ENCODE results near the gene ITGB3BP. TPM values are rescaled to one million over a fixed set of nuclear protein-coding genes. Genes with fewer than 3 reads are reported as not detected.

ITGB3BP gene
- total and polyA plus RNA-seq, 2 of the 13 experiments (the other 11 are each of a cell fraction or from before 2014, with no cell fraction given) = 19.0 to 46.5 TPM

DNA sequence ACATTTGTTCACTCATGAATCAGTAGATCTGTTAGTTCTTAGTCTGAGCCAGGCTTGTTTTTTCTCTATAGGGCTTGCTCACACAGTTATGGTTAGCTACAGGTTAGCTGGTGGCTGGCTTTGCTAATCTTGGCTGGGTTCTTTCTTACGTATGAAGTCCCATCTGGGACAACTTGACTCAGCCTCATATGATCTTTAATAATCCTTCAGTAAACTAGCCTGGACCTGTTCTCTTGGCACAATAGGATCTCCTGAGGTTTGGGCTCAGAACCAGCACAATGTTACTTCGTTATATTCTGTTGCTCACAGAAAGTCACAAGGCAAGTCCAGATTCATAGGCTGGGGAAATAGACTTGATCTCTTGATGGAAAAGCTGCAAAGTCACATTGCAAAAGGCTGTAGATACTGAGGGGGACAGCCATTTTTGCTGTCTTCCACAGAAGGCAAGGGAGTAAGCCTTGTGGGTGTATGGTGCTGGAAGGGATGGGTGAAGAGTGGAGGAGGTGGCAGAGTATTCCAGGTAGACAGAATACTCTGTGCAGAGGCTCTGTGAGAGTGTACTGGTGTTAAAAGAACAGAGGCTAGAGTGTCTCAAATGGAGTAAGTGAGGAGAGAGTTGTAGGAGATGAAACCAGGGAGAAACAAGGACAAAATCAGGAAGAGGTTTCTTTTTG is 24.7 kb upstream of the ITGB3BP start (continued):
- TF ChIP-seq SMAD3 (CRISPR knock-in tag; IDR thresholded peaks at IDR 0.05) (no peak), EEA1 (CRISPR knock-in tag; IDR thresholded peaks at IDR 0.05; ENCODE audit: borderline replicate concordance) (no peak)
- TF ChIP-seq, protein P1, sequence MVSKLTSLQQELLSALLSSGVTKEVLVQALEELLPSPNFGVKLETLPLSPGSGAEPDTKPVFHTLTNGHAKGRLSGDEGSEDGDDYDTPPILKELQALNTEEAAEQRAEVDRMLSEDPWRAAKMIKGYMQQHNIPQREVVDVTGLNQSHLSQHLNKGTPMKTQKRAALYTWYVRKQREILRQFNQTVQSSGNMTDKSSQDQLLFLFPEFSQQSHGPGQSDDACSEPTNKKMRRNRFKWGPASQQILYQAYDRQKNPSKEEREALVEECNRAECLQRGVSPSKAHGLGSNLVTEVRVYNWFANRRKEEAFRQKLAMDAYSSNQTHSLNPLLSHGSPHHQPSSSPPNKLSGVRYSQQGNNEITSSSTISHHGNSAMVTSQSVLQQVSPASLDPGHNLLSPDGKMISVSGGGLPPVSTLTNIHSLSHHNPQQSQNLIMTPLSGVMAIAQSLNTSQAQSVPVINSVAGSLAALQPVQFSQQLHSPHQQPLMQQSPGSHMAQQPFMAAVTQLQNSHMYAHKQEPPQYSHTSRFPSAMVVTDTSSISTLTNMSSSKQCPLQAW (CRISPR knock-in tag; IDR thresholded peaks at IDR 0.05) = no peak

DNA sequence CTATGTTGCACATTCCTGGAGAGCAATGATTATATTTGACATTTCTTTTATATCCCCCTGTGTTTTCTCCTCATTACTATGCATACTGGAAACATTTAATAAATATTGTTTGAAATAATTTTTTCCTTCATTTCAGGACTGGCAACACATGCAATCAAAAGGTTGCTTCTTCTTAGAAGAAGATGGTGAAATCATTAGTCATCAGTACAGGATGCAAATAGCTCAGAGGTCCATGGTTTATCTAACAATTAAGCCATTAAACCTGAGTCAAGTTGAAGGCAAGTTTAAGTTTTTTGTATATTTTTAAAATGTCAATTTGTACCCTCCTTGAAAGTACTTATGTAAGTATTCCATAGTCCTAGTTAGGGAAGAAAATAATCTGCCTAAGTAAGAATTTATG is 22.8 kb upstream of the ITGB3BP start:
- FAIRE-seq = no peak
- H4K20me1 ChIP-seq (ENCODE audit: insufficient read depth, low read length) = no peaks in the 10 kb centered on the region
- TF ChIP-seq NCOA5 (CRISPR knock-in tag; IDR thresholded peaks at IDR 0.05) = no peak
- no peak for TF ChIP-seq ATF7 (IDR thresholded peaks at IDR 0.05)
- TF ChIP-seq ATF7 (CRISPR knock-in tag; IDR thresholded peaks at IDR 0.05) = no peak
- TF ChIP-seq, protein P2, sequence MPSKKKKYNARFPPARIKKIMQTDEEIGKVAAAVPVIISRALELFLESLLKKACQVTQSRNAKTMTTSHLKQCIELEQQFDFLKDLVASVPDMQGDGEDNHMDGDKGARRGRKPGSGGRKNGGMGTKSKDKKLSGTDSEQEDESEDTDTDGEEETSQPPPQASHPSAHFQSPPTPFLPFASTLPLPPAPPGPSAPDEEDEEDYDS (CRISPR knock-in tag; IDR thresholded peaks at IDR 0.05) = no peak
- TF ChIP-seq MAZ (IDR thresholded peaks at IDR 0.05; ENCODE audit: borderline replicate concordance, low read depth, low read length) = no peak
- no peak for TF ChIP-seq MAZ (CRISPR knock-in tag; IDR thresholded peaks at IDR 0.05; ENCODE audit: low read depth)
- TF ChIP-seq GTF2F1 (IDR thresholded peaks at IDR 0.05; ENCODE audit: low read length) = no peak
- no peak for TF ChIP-seq ZNF296 (CRISPR knock-in tag; conservative IDR thresholded peaks at IDR 0.05)
- TF ChIP-seq RXRB (CRISPR knock-in tag; IDR thresholded peaks at IDR 0.05; ENCODE audit: borderline replicate concordance) = no peak
- TF ChIP-seq PTBP1 (IDR thresholded peaks at IDR 0.05; ENCODE audit: low read depth, low read length, poor library complexity, severe bottlenecking) = no peak
- TF ChIP-seq, protein P3, sequence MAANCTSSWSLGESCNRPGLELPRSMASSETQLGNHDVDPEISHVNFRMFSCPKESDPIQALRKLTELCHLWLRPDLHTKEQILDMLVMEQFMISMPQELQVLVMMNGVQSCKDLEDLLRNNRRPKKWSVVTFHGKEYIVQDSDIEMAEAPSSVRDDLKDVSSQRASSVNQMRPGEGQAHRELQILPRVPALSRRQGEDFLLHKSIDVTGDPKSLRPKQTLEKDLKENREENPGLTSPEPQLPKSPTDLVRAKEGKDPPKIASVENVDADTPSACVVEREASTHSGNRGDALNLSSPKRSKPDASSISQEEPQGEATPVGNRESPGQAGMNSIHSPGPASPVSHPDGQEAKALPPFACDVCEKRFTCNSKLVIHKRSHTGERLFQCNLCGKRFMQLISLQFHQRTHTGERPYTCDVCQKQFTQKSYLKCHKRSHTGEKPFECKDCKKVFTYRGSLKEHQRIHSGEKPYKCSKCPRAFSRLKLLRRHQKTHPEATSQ (CRISPR knock-in tag; IDR thresholded peaks at IDR 0.05; ENCODE audit: borderline replicate concordance) = no peak
- TF ChIP-seq, protein P4, sequence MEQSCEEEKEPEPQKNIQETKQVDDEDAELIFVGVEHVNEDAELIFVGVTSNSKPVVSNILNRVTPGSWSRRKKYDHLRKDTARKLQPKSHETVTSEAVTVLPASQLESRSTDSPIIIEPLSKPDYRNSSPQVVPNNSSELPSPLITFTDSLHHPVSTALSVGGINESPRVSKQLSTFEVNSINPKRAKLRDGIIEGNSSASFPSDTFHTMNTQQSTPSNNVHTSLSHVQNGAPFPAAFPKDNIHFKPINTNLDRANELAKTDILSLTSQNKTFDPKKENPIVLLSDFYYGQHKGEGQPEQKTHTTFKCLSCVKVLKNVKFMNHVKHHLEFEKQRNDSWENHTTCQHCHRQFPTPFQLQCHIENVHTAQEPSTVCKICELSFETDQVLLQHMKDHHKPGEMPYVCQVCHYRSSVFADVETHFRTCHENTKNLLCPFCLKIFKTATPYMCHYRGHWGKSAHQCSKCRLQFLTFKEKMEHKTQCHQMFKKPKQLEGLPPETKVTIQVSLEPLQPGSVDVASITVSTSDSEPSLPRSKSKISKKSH (CRISPR knock-in tag; IDR thresholded peaks at IDR 0.05; ENCODE audit: borderline replicate concordance) = no peak
- TF ChIP-seq, protein P5, sequence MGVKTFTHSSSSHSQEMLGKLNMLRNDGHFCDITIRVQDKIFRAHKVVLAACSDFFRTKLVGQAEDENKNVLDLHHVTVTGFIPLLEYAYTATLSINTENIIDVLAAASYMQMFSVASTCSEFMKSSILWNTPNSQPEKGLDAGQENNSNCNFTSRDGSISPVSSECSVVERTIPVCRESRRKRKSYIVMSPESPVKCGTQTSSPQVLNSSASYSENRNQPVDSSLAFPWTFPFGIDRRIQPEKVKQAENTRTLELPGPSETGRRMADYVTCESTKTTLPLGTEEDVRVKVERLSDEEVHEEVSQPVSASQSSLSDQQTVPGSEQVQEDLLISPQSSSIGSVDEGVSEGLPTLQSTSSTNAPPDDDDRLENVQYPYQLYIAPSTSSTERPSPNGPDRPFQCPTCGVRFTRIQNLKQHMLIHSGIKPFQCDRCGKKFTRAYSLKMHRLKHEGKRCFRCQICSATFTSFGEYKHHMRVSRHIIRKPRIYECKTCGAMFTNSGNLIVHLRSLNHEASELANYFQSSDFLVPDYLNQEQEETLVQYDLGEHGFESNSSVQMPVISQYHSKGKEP (CRISPR knock-in tag; IDR thresholded peaks at IDR 0.05) = no peak

More for the DNA sequence above, 22.8 kb upstream of the ITGB3BP start:
- DNase-seq (ENCODE audit: low spot score) (no peak), ATAC-seq (no peak)
- H3K36me3 ChIP-seq (replicated peaks in 1 of 2; ENCODE audit: control insufficient read depth in 1 of 2, insufficient read depth in 2 of 2, low read length in 2 of 2) = no peaks in the 10 kb centered on the region
- no peaks in the 10 kb centered on the region for H3K4me1 ChIP-seq (ENCODE audit: insufficient read depth, low read length)
- no peaks in the 10 kb centered on the region for H3K79me2 ChIP-seq (ENCODE audit: insufficient read depth, low read length)
- in situ Hi-C loops (cut with HindIII; ENCODE audit: extremely low pct_ligation_motif_present, low pct_unique_long_range_greater_than_20kb) = loop anchor here (25.0 kb wide), 1 partner anchor 533 kb away; no protein-coding TSS in a partner anchor
- ChIA-PET POLR2A (no interaction called here), CTCF (ENCODE audit: low intra/inter-chr PET ratio, low total read pairs) (no interaction called here)
- H3K9me3 ChIP-seq (ENCODE audit: low read length) = no peaks in the 10 kb centered on the region
- H3K9ac ChIP-seq (ENCODE audit: insufficient read depth, low read depth, low read length) = no peak overlapping the region
- intact Hi-C loops (cut with micrococcal nuclease; ENCODE audit: unreplicated experiment) = no loop called here
- no peak overlapping the region for H3K4me3 ChIP-seq (replicated peaks in 1 of 3; ENCODE audit: insufficient read depth in 1 of 3, low read depth in 2 of 3, low read length in 3 of 3)
- no peak overlapping the region for H3K4me2 ChIP-seq (ENCODE audit: low read depth, low read length)
- no peaks in the 10 kb centered on the region for H3K27me3 ChIP-seq (ENCODE audit: control insufficient read depth in 1 of 2, insufficient read depth in 2 of 2, low read length in 2 of 2)
- BruUV-seq (replicated peaks) = no TSS peak
- no peak overlapping the region for H2AFZ ChIP-seq (ENCODE audit: low read length)
- no peak overlapping the region for H3K27ac ChIP-seq (ENCODE audit: extremely low read length, insufficient read depth, low read length)
